Ecto neural progenitor cell (in vitro differentiated cells): Measurements from ENCODE around the gene NR4A1.

Experiments
- DNase-seq: peaks from one replicate; pipeline ENCODE4 v3.0.0-alpha.2; 2018; ENCODE audit warnings: low spot score

Gene NR4A1

GRCh38 chr12:52041695-52042123, 9.5 kb upstream of the NR4A1 start:
- DNase-seq: no peak

DNA sequence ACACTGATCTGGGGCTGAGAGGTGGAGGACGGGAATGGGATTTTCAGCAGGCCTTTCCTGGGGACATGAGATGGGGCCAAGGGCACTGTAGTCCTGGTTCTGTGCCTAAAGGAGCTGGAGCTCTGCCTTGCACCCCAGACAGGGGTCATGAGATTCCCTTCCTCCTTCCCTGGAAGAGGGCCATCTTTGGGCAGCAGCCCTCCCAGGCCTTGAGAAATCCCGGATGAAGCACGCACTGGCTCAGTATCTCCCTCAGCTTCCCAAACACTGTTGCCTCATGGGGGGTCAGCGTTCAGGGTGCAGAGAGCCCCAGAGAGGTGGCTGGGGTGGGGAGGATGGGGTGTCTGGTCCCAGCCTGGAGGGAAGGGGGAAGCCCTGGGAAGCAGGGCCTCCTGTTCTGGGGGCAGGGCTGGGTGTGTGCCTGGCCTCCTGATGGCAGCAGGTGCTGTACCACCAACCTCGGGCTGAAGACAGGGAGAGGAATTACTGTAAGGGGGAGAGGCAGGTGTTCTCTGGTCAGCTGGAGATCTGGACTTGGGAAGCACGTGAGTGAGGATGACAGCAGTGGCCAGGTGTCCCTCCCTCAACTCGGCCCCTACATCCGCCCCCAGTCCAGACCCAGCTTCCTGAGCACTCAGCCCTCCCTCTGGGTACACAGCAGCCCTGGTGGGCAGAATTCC, 8.4 kb upstream of the NR4A1 start:
- DNase-seq: no peak

- no peak for DNase-seq
Observed at GRCh38 chr12:52043386-52044212, 7.6 kb upstream of the NR4A1 start.

GRCh38 chr12:52044292-52044983, 6.8 kb upstream of the NR4A1 start:
- no peak for DNase-seq

DNA sequence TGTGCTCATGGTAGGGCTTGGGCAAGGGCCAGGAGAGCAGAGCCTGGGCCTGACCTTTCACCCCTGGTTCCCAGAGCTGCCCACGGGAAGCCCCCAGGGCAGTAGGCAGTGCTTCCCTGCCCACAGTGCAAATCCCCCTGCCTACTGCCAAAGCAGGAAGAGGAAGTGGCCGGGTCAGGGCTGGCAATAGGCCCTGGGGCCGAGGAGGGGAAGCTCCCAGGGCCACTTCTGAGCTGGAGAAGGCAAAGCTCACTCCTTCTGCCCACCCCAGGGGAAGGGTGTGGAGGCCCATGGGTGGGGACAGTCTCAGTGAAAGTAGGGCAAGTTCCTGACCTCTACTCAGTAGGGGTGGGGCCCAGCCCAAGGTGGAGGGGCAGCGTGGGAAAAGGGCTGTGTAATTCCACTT, 5.4 kb upstream of the NR4A1 start:
- no peak for DNase-seq

- no peak for DNase-seq
Observed at GRCh38 chr12:52046859-52047258, 4.4 kb upstream of the NR4A1 start.

GRCh38 chr12:52049286-52049685, 2.0 kb upstream of the NR4A1 start:
- DNase-seq: no peak

- no peak for DNase-seq
Observed at GRCh38 chr12:52049688-52050087, 1.6 kb upstream of the NR4A1 start.

- no peak for DNase-seq
Observed at GRCh38 chr12:52050116-52050757, 1.0 kb upstream of the NR4A1 start.

GRCh38 chr12:52052468-52053186, 1.4 kb downstream of the NR4A1 start:
- DNase-seq: no peak

DNA sequence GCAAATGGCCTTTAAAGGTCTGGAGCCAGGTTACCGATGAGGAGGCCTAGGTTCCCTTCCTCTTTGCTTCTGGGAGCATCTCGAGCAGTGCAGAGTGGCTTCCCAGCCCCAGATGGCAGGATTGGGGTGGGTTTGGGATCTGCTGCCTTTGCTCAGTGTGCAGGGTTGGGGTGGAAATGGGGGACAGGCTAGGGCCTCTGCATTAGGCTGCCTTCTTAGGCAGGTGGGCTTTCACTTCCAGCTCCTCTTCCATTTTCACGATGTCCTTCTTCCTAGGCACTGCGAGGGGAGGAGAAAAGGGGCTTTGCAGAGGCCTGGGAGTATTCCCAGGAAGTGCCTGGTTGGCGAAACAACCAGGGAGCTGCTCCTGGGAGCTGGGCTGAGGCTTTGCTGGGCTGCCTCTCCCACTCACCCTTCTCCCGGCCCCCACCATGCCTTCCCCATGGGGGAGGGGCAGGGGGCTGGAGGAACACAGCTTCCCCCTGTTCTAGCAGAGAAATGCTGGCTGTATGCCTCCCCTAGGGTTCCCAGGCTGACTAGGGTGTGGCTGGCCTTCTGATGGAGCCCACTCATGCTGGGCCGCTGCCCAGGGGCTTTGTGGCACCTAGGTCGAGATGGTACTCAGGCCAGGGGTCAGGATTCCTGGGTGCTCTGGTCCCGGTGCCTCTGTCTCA, 2.4 kb downstream of the NR4A1 start:
- DNase-seq: no peak

DNA sequence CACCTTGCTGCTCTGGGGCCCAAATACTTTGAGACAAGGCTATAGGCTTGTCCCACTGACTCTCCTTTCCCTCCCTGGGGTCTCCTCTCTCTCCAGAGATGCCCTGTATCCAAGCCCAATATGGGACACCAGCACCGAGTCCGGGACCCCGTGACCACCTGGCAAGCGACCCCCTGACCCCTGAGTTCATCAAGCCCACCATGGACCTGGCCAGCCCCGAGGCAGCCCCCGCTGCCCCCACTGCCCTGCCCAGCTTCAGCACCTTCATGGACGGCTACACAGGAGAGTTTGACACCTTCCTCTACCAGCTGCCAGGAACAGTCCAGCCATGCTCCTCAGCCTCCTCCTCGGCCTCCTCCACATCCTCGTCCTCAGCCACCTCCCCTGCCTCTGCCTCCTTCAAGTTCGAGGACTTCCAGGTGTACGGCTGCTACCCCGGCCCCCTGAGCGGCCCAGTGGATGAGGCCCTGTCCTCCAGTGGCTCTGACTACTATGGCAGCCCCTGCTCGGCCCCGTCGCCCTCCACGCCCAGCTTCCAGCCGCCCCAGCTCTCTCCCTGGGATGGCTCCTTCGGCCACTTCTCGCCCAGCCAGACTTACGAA, 3.1 kb downstream of the NR4A1 start:
- no peak for DNase-seq

GRCh38 chr12:52054833-52055730, 3.8 kb downstream of the NR4A1 start:
- DNase-seq: no peak

GRCh38 chr12:52055731-52056711, 4.8 kb downstream of the NR4A1 start:
- DNase-seq: no peak

DNA sequence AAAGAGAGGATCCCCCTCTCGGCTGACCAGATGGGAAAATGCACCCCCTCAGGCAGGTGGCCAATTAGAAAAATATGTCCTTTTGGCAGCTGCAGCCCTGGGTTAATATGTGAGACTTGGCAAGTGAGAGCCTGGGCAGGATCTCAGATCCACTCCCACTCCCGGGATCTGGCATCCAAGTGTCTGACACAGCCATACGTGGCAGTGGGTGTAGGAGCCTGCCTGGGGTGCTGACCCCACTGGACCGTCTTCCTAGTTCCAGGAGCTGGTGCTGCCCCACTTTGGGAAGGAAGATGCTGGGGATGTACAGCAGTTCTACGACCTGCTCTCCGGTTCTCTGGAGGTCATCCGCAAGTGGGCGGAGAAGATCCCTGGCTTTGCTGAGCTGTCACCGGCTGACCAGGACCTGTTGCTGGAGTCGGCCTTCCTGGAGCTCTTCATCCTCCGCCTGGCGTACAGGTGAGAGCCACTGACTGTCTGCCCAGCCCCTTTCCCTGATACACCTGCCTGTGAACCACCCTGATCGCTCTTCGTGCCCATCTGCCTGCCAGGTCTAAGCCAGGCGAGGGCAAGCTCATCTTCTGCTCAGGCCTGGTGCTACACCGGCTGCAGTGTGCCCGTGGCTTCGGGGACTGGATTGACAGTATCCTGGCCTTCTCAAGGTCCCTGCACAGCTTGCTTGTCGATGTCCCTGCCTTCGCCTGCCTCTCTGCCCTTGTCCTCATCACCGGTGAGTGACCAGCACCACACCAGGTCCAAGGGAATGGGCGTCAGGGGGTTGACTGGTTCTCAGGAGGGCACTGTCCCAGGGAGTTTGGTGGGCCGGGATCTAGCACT, 5.8 kb downstream of the NR4A1 start:
- no peak for DNase-seq

DNA sequence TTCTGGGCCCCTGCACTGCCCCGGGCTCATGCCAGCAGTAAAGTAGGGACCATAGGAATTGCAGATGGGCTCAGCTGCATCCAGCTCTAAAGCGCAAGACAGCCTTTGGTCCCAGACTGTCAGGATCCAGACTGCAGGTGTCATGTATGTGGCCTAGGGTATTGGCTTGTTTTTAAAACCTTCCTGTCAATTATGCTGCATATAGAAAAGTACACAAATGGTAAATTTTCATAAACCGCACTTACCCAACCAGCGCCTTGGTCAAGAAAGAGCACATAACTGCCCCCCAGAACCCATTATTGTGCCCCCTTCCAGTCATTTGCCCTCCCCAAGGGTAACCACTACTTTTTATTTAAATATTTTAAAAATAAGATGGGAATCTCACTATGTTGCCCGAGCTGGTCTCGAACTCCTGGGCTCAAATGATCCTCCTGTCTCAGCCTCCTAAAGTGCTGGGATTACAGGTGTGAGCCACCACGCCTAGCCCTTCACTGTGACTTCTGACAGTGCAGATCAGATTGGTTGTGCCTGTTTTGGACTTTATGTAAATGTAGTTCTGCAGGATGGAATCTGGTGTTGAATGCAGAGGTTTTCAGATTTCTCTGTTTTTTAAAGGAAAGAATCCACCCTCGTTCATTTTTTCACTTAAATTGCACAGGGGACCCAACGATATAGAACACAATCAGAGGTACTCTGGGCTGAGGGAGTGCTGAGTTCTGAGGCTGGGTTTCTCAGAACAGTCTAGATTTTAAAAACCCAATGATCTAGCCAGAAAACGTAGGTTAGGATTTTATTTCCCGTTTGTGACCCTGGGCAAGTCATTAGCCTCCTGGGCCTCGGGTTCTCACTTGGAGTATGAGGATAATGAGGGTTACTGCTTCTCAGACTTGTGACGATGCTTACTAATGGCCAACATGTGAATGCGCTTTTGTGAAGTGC, 6.7 kb downstream of the NR4A1 start:
- DNase-seq: no peak
